Stimulated activated CD8-positive, alpha-beta memory T cell treated with anti-CD3 and anti-CD28 coated beads, Interleukin-7, amount 100 ng/mL, for 24 hours (primary cell): Measurements from ENCODE around the gene CAMSAP1.

Experiments used
- DNase-seq: peaks from one replicate; pipeline ENCODE4 v3.0.0-alpha.2; 2020; ENCODE audit warnings: low read depth

CAMSAP1 gene

GRCh38 chr9:135792268-135793128 lies 114.8 kb downstream of the CAMSAP1 start:
- DNase-seq = no peak

DNA sequence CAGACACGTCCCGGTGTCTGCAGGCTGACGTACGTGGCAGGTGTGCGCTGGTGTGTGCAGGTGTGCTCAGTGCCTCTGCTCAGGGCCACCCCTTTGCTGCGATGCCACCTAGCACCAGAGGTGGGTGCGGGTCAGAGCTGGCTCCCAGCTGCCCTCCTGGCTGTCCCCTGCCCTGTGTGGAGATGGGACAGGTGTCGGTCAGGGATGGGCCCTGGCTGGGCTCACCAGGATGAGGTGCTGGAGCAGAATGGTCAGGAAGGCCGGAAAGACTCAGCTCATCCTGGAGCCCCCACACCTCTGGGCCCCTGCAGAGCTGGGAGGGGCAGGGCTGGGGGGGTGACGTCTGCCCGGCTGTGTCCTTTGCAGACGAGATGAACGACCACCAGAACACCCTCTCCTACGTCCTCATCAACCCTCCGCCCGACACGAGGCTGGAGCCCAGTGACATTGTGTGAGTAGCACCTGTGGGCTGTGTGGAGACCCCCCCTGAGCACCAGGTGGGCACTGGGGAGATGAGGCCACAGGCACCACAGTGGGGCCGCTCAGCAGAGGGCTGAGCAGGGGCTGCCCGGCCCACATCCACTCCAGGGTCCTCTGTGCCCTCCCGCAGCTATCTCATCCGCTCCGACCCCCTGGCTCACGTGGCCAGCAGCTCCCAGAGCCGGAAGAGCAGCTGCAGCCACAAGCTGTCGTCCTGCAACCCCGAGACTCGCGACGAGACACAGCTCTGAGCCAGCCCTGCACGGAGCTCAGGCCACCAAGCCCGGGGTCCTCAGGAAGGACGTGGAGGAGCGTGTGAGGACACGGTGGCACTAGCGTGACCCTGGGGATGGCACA lies 115.7 kb downstream of the CAMSAP1 start:
- DNase-seq = no peak

DNA sequence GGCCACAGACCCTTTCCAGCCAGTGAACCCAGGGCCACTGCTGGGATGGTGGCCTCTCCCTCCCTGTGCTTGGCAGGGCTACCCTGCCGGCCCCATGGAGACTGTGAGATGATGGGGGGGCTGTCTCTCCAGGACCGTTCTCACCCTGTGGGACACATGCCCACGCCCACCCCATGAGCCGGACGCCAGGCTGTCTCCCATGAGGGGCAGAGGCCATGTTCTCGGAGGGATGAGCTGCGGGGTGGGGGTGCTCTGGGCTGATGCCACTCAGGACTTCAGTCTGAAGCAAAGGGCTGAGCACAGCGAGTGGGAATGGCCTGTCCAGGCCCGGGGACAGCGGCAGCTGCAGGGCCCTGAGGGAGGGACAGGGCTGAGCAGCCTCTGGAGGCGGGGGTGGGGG lies 116.5 kb downstream of the CAMSAP1 start:
- DNase-seq = no peak

GRCh38 chr9:135790356-135790755 lies 117.0 kb downstream of the CAMSAP1 start:
- DNase-seq = no peak

DNA sequence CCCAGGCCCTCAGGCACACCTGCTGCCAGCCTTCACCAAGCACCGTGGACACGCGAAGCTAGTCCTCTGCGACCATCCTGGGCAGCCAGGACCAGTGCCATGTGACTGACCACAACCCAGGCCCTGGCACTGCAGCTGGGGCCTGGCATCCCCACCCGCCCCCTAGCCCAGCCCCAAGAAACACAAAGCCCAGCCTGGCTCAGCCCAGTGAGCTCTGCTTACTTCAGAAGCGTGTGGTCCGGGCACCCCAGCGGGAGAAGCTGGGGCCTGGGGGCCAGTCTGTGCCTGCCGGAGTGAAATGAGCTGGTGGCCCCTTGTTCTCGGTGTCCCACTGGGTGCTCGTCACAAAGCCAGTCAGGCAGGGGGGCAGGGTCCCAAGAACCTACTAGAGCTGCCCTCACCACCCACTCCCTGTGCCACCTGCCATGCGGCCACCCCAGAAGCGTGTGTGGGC lies 117.5 kb downstream of the CAMSAP1 start:
- no peak for DNase-seq

GRCh38 chr9:135788576-135789300 lies 118.6 kb downstream of the CAMSAP1 start:
- no peak for DNase-seq

DNA sequence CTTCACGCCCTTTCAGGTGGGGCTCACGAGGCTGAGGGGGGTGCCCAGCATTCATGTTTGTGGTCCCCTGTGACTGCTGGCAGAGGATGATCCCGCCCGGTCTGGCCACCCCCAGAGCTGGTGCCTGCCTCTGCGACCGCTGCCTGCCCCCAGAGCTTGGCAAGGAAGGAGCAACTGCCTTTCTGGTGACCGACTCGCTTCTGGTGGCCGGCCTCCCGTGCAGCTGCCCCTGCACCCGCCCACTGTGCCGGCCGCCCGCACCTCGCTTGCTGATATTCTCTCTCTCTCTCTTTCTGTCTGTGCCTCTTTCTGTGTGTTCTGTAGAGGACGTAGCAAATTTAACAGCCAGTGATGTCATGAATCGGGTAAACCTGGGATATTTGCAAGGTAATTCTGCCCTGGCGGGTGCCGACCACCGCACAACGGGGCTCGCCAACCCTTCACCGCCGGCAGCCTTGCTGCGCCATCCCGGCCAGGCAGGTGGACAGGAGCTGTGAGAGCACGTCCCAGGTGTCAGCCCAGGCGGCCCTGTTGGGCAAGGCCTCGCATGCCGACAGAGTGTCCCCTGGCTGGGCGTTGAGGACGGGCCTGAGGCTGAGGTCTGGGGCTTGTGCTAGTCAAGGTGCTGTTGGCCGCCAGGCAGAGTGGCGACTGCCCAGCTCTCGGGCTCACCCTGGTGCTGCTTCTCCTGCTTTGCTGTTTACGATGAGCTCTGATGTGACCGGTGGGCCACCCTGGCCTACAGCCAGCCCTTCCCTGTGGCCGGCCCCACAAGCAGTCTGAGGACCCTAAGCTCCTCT lies 119.4 kb downstream of the CAMSAP1 start:
- no peak for DNase-seq

DNA sequence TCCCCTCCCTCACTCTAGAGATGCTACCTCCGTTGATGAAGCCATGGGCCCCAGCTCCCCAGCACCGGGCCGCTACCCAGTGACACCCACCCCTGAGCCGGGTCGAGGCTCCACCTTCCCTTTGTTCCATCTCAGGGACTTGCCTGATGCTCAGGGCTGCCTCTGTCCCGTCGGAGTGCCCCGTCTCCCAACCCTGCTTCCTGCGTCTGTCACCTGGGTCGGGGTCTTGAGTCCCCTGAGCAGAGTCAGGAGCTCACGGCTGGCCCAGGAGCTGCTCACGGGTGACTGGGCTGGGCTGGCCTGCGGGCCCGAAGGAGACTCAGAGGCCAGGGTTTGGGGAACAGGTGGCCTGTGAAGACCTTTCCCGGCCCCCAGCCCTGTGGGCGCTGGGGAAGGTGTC lies 120.0 kb downstream of the CAMSAP1 start:
- no peak for DNase-seq

- no peak for DNase-seq
Observed at GRCh38 chr9:135786146-135786690, 121.1 kb downstream of the CAMSAP1 start.

- no peak for DNase-seq
Observed at GRCh38 chr9:135785013-135785575, 122.3 kb downstream of the CAMSAP1 start.

GRCh38 chr9:135783540-135784245 lies 123.7 kb downstream of the CAMSAP1 start:
- DNase-seq = no peak

DNA sequence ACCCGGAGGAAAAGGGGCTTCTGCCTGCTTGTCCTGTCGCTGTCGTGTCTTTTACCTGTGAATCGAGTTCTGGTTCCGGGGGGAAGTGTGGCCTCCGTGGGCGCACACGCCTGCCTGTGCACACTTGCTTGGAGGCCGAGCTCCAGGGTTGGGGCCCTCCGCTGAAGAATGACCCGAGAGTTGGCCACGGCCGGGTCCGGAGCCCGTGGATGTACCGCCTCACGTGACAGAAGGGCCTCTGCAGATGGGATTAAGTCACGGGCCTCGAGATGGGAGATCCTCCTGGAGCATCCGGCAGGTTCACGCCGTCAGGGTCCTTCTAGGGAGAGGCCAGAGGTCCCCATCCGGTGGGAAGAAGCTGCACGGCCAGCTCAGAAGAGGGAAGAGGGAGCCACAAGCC lies 124.4 kb downstream of the CAMSAP1 start:
- DNase-seq = no peak

GRCh38 chr9:135780626-135781025 lies 126.7 kb downstream of the CAMSAP1 start:
- DNase-seq = no peak

DNA sequence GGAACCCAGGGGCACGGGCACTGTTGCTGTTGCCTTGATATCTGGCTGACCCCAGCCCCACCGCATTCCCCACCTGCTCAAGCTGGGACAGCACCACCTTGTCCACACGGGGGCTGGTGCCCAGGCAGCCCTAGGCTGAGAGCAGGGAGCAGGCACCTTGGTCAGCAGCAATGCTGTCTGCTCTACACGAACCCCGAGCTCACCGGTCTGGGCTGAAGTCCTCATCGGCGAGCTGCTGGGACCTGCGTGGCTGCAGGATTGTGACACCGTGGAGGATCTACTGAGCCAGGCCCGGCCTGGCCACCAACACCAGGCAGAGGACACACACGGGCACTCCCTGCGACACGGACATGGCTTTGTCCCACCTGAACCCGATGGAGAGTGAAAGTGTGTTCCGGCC lies 127.3 kb downstream of the CAMSAP1 start:
- DNase-seq = no peak

DNA sequence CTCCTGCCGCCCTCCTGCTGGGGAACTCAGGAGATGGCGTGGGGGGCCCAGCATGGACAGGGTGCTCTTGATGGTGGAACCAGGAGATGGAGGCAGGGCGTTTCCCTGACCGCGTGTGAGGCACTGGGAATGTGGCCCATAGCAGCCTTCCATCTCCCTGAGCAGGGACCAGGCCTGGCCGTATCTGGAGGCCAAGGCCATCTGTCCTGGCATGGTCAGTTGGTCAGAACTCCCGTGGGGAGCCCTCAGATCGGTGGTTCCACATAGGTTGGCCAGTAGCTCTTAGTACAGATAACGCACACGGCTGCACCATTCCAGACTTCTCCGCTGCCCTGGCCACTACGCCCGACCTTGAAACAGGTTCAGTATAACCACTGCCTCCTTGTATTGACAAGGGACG lies 127.8 kb downstream of the CAMSAP1 start:
- no peak for DNase-seq

DNA sequence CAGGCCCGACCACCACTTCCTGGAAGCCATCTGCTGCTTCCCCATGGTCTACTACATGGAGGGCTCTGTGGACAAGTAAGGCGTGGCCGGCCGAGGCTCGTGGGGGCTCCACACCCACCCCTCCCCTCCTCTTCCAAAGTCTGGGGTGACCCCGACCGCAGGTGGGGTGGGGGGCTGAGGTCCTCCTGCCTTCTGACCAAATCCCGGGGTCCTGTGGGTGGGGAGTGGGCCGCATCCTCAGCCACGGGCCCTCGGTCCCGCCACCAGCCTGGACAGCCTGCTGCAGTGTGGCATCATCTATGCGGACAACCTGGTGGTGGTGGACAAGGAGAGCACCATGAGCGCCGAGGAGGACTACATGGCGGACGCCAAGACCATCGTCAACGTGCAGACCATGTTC lies 128.9 kb downstream of the CAMSAP1 start:
- DNase-seq = no peak

DNA sequence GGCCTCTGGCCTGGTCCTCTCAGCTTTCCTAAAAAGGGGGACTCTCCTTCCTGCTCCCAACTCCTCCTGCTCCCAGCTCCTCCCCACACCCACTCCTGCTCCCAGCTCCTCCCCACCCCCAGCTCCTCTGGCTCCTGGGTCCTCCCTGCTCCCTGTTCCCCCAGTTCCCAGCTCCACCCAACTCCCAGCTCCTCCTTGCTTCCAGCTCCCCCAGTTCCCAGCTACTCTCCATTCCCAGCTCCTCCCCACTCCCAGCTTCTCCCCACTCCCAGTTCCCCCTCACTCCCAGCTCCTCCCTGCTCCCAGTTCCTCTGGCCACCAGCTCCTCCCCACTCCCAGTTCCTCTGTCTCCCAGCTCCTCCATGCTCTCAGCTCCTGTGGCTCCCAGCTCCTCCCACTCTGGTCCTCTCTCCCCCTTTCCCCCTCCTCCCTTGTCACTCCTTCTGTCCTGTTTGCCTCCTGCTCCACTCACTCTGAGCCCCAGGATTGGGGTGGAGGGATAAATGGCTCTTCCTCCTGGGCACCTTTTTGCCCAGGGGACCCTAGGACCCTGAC lies 129.6 kb downstream of the CAMSAP1 start:
- DNase-seq = no peak

GRCh38 chr9:135776893-135777622 lies 130.3 kb downstream of the CAMSAP1 start:
- DNase-seq = no peak

GRCh38 chr9:135775911-135776310 lies 131.4 kb downstream of the CAMSAP1 start:
- DNase-seq = no peak
